ENCODE data around the gene UNC45B.
"Not testable (repeated sequence)": the region's sequence is repeated elsewhere in the genome, so short reads cannot be mapped to it uniquely, and the experiment has no call there.

The UNC45B gene

DNA sequence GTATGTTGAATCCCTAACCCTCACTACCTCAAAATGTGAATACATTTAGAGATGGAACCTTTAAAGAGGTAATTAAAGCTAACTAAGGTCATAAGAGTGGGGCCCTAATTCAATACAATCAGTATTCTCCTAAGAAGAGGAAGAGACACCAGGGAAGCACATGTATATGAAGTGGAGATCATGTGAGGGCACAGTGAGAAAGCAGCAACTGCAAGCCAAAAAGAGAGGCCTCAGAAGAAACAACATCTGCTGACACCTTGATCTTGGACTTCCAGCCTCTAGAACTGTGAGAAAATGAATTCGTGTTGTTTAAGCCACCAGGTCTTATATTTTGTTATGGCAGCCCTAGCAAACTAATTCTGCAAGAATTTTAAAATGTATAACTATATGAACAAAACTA is 82.0 kb downstream of the UNC45B start:
- Histone ChIP-seq H3K4me3 (replicated peaks; ENCODE audit: insufficient read depth, low read length) (no peak overlapping the region), H3K27ac (replicated peaks) (no peak overlapping the region), H3K27me3 (ENCODE audit: insufficient read depth, poor library complexity, severe bottlenecking) (no peaks in the 10 kb centered on the region)
- DNase-seq (ENCODE audit: low read depth in 1 of 2, low spot score in 1 of 2): no peak
- TF ChIP-seq POLR2AphosphoS5 (IDR thresholded peaks at IDR 0.05; ENCODE audit: low read depth): no peak
- no peak for TF ChIP-seq CTCF (IDR thresholded peaks at IDR 0.05; ENCODE audit: insufficient read depth, low read length)
- TF ChIP-seq GABPA (IDR thresholded peaks at IDR 0.05; ENCODE audit: low read depth): no peak

DNA sequence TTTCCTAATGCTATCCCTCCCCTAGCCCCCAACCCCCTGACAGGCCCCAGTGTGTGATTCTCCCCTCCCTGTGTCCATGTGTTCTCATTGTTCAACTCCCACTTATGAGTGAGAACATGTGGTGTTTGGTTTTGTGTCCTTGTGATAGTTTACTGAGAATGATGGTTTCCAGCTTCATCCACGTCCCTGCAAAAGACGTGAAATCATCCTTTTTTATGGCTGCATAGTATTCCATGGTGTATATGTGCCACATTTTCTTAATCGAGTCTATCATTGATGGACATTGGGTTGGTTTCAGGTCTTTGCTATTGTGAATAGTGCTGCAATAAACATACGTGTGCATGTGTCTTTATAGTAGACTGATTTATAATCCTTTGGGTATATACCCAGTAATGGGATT is 86.7 kb downstream of the UNC45B start:
- H3K27me3 ChIP-seq (ENCODE audit: insufficient read depth, poor library complexity, severe bottlenecking); H3K4me3 ChIP-seq (replicated peaks; ENCODE audit: insufficient read depth, low read length); H3K27ac ChIP-seq (replicated peaks); DNase-seq (ENCODE audit: low read depth in 1 of 2, low spot score in 1 of 2): not testable (repeated sequence)

GRCh38 chr17:35235289-35235688 is 87.7 kb downstream of the UNC45B start:
- DNase-seq (ENCODE audit: low read depth in 1 of 2, low spot score in 1 of 2): no peak
- H3K4me3 ChIP-seq (replicated peaks; ENCODE audit: insufficient read depth, low read length): no peak overlapping the region
- TF ChIP-seq SPI1 (IDR thresholded peaks at IDR 0.05; ENCODE audit: borderline replicate concordance, low read depth) (no peak), POLR2AphosphoS5 (IDR thresholded peaks at IDR 0.05; ENCODE audit: low read depth) (no peak), GABPA (IDR thresholded peaks at IDR 0.05; ENCODE audit: low read depth) (no peak), CTCF (IDR thresholded peaks at IDR 0.05; ENCODE audit: insufficient read depth, low read length) (no peak)
- TF ChIP-seq, protein P1, sequence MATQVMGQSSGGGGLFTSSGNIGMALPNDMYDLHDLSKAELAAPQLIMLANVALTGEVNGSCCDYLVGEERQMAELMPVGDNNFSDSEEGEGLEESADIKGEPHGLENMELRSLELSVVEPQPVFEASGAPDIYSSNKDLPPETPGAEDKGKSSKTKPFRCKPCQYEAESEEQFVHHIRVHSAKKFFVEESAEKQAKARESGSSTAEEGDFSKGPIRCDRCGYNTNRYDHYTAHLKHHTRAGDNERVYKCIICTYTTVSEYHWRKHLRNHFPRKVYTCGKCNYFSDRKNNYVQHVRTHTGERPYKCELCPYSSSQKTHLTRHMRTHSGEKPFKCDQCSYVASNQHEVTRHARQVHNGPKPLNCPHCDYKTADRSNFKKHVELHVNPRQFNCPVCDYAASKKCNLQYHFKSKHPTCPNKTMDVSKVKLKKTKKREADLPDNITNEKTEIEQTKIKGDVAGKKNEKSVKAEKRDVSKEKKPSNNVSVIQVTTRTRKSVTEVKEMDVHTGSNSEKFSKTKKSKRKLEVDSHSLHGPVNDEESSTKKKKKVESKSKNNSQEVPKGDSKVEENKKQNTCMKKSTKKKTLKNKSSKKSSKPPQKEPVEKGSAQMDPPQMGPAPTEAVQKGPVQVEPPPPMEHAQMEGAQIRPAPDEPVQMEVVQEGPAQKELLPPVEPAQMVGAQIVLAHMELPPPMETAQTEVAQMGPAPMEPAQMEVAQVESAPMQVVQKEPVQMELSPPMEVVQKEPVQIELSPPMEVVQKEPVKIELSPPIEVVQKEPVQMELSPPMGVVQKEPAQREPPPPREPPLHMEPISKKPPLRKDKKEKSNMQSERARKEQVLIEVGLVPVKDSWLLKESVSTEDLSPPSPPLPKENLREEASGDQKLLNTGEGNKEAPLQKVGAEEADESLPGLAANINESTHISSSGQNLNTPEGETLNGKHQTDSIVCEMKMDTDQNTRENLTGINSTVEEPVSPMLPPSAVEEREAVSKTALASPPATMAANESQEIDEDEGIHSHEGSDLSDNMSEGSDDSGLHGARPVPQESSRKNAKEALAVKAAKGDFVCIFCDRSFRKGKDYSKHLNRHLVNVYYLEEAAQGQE (IDR thresholded peaks at IDR 0.05; ENCODE audit: insufficient replicate concordance, low read depth): no peak
- H3K27me3 ChIP-seq (ENCODE audit: insufficient read depth, poor library complexity, severe bottlenecking): peaks cover 2% of the 10 kb centered on the region
- no peak overlapping the region for H3K27ac ChIP-seq (replicated peaks)

- Histone ChIP-seq H3K4me3 (replicated peaks; ENCODE audit: insufficient read depth, low read length) (no peak overlapping the region), H3K27me3 (ENCODE audit: insufficient read depth, poor library complexity, severe bottlenecking) (peaks cover 2% of the 10 kb centered on the region), H3K27ac (replicated peaks) (no peak overlapping the region)
- no peak for TF ChIP-seq GABPA (IDR thresholded peaks at IDR 0.05; ENCODE audit: low read depth)
- no peak for TF ChIP-seq POLR2AphosphoS5 (IDR thresholded peaks at IDR 0.05; ENCODE audit: low read depth)
- TF ChIP-seq, protein P1 (IDR thresholded peaks at IDR 0.05; ENCODE audit: insufficient replicate concordance, low read depth): no peak
- TF ChIP-seq CTCF (IDR thresholded peaks at IDR 0.05; ENCODE audit: insufficient read depth, low read length): no peak
- TF ChIP-seq SPI1 (IDR thresholded peaks at IDR 0.05; ENCODE audit: borderline replicate concordance, low read depth): no peak
- DNase-seq (ENCODE audit: low read depth in 1 of 2, low spot score in 1 of 2): no peak
These were observed 88.3 kb downstream of the UNC45B start for GRCh38 chr17:35235917-35236316.
